Astrocyte (in vitro differentiated cells and primary cell): ENCODE results near the gene CXADR.

Experiments used
- CTCF ChIP-seq: IDR thresholded peaks from 2 replicates; pipeline ENCODE4 v1.5.1; 2011; ENCODE audit warnings: low read depth, mild to moderate bottlenecking, inconsistent platforms, low read length, moderate library complexity; ENCODE audit not compliant: insufficient read depth
- EZH2 ChIP-seq: IDR thresholded peaks from 2 replicates; pipeline ENCODE4 v1.6.1; 2012; ENCODE audit warnings: mild to moderate bottlenecking, low read length, inconsistent platforms; ENCODE audit not compliant: insufficient read depth

GRCh38 chr21:17570786-17571185 is 57.9 kb downstream of the CXADR start:
- TF ChIP-seq CTCF (no peak), EZH2 (no peak)
